H1 (cell line): ENCODE measurements around the gene UROS. TPM values are rescaled to one million over a fixed set of nuclear protein-coding genes. Genes with fewer than 3 reads are reported as not detected.

ENCODE experiments used
- CTCF ChIA-PET: fragments of 300-600 bp; sonication (Branson Sonifier 250); formaldehyde crosslinking; loops from one replicate; lab custom pipeline; 2021; ENCODE audit not compliant: partially characterized antibody; lab: Charles Lee
- POLR2A ChIA-PET: fragments of 300-600 bp; sonication (Branson Sonifier 250); formaldehyde crosslinking; loops from one replicate; lab custom pipeline; 2021; ENCODE audit warnings: inconsistent platforms; ENCODE audit not compliant: partially characterized antibody; lab: Charles Lee
- DNase-seq, 2 experiments: peaks; one replicate each; pipeline versions ENCODE4 v3.0.0 to v3.0.0-alpha.2; 2010 to 2022; ENCODE audit warnings: low spot score in 2 of 2, low read depth in 1 of 2, mixed read lengths in 1 of 2
- FAIRE-seq: peaks from 2 replicates; lab custom pipeline; 2011; peaks lifted over from hg19 to GRCh38; lab: Jason Lieb, UNC
- H2AFZ ChIP-seq: 2 replicates; pipeline ENCODE4 v1.8.1; 2012; ENCODE audit warnings: low read length, inconsistent platforms
- H2AK5ac ChIP-seq: 2 replicates; pipeline ENCODE4 v1.6.1; 2013; ENCODE audit warnings: low read depth, low read length
- H2BK120ac ChIP-seq: replicated peaks from 2 replicates; pipeline ENCODE3; 2013; ENCODE audit warnings: low read depth, low read length, inconsistent platforms
- H2BK12ac ChIP-seq: 2 replicates; pipeline ENCODE4 v1.6.1; 2013; ENCODE audit warnings: low read depth, low read length
- H2BK15ac ChIP-seq: 2 replicates; pipeline ENCODE4 v1.6.1; 2013; ENCODE audit warnings: low read length
- H2BK20ac ChIP-seq: 2 replicates; pipeline ENCODE4 v1.6.1; 2013; ENCODE audit warnings: low read length
- H2BK5ac ChIP-seq: 2 replicates; pipeline ENCODE4 v1.6.1; 2013; ENCODE audit warnings: low read depth, low read length
- H3K14ac ChIP-seq: 2 replicates; pipeline ENCODE4 v1.6.1; 2013; ENCODE audit warnings: inconsistent platforms; ENCODE audit not compliant: insufficient read length
- H3K18ac ChIP-seq: 2 replicates; pipeline ENCODE4 v1.6.1; 2013; ENCODE audit warnings: low read length; ENCODE audit errors: extremely low read depth
- H3K23ac ChIP-seq: 2 replicates; pipeline ENCODE4 v1.6.1; 2013; ENCODE audit warnings: inconsistent platforms; ENCODE audit not compliant: insufficient read length
- H3K23me2 ChIP-seq: 2 replicates; pipeline ENCODE4 v1.6.1; 2013; ENCODE audit warnings: low read depth, low read length
- H3K27ac ChIP-seq: 2 replicates; pipeline ENCODE4 v1.6.1; 2011; ENCODE audit warnings: low read depth, low read length, inconsistent platforms
- H3K27me3 ChIP-seq, 4 experiments: replicated peaks in 1 of 4; 1 replicate in 1 of 4; 2 replicates in 3 of 4; pipeline versions ENCODE4 v1.6.1 to v1.8.1; 2011 to 2013; ENCODE audit warnings: low read length in 3 of 4, mild to moderate bottlenecking in 3 of 4, inconsistent platforms in 2 of 4, mixed read lengths in 2 of 4, moderate library complexity in 1 of 4; ENCODE audit not compliant: control insufficient read depth in 3 of 4, insufficient read depth in 3 of 4; ENCODE audit errors: extremely low read depth in 1 of 4
- H3K36me3 ChIP-seq, 4 experiments: 2 replicates each; pipeline versions ENCODE4 v1.6.1 to v1.8.1; 2011 to 2013; ENCODE audit warnings: mild to moderate bottlenecking in 4 of 4, low read length in 3 of 4, moderate library complexity in 2 of 4, control low read depth in 1 of 4, inconsistent platforms in 1 of 4; ENCODE audit not compliant: insufficient read depth in 4 of 4, control insufficient read depth in 2 of 4
- H3K4ac ChIP-seq: replicated peaks from 2 replicates; pipeline ENCODE3; 2013; ENCODE audit warnings: low read length, low read depth, mixed read lengths, inconsistent platforms; ENCODE audit not compliant: insufficient read length
- H3K4me1 ChIP-seq, 4 experiments: replicated peaks in 1 of 4; 1 replicate in 1 of 4; 2 replicates in 3 of 4; pipeline versions ENCODE4 v1.6.1 to v1.8.1; 2011 to 2013; ENCODE audit warnings: low read length in 3 of 4, inconsistent platforms in 2 of 4, mixed read lengths in 1 of 4; ENCODE audit not compliant: insufficient read depth in 4 of 4, control insufficient read depth in 3 of 4
- H3K4me2 ChIP-seq, 2 experiments: 2 replicates each; pipeline versions ENCODE4 v1.6.1 to v1.8.1; 2011 to 2013; ENCODE audit warnings: low read depth in 2 of 2, low read length in 2 of 2, control low read depth in 1 of 2, inconsistent platforms in 1 of 2, mild to moderate bottlenecking in 1 of 2; ENCODE audit not compliant: insufficient read depth in 1 of 2
- H3K4me3 ChIP-seq, 4 experiments: fragments of 200-600, 300-600 bp in 1 of 4; sonication (generic), shearing (Covaris generic), sonication (Bioruptor Twin) in 1 of 4; 2 replicates each; pipeline versions ENCODE4 v1.5.1 to v1.8.1; 2011 to 2016; ENCODE audit warnings: low read length in 4 of 4, low read depth in 3 of 4, control low read depth in 2 of 4, inconsistent platforms in 2 of 4, mild to moderate bottlenecking in 2 of 4, mixed read lengths in 1 of 4, moderate library complexity in 1 of 4; ENCODE audit not compliant: insufficient read depth in 2 of 4; ENCODE audit errors: extremely low read depth in 1 of 4
- H3K56ac ChIP-seq: replicated peaks from 2 replicates; pipeline ENCODE3; 2013; ENCODE audit warnings: low read depth, mild to moderate bottlenecking, mixed read lengths, low read length, inconsistent platforms; ENCODE audit not compliant: insufficient read length
- H3K79me1 ChIP-seq: 2 replicates; pipeline ENCODE4 v1.6.1; 2013; ENCODE audit warnings: low read depth, low read length, control low read depth
- H3K79me2 ChIP-seq, 2 experiments: 2 replicates each; pipeline versions ENCODE4 v1.6.1 to v1.8.1; 2012 to 2013; ENCODE audit warnings: low read length in 2 of 2, mild to moderate bottlenecking in 2 of 2, inconsistent platforms in 1 of 2; ENCODE audit not compliant: insufficient read depth in 2 of 2, control insufficient read depth in 1 of 2
- H3K9ac ChIP-seq, 4 experiments: replicated peaks in 1 of 4; 1 replicate in 1 of 4; 2 replicates in 3 of 4; pipeline versions ENCODE4 v1.6.1 to v1.8.1; 2011 to 2013; ENCODE audit warnings: low read depth in 3 of 4, low read length in 3 of 4, control low read depth in 2 of 4, mild to moderate bottlenecking in 2 of 4, moderate library complexity in 2 of 4, inconsistent platforms in 1 of 4; ENCODE audit errors: extremely low read depth in 1 of 4
- H3K9me3 ChIP-seq, 2 experiments: 2 replicates each; pipeline versions ENCODE4 v1.6.1 to v1.8.1; 2012 to 2013; ENCODE audit warnings: mild to moderate bottlenecking in 2 of 2, moderate library complexity in 2 of 2, control low read depth in 1 of 2, inconsistent platforms in 1 of 2, low read depth in 1 of 2, low read length in 1 of 2, mixed read lengths in 1 of 2; ENCODE audit not compliant: insufficient read depth in 2 of 2
- H4K20me1 ChIP-seq, 2 experiments: replicated peaks in 1 of 2; 2 replicates each; pipeline versions ENCODE3 to v1.8.1; 2011 to 2013; ENCODE audit warnings: inconsistent platforms in 2 of 2, low read length in 2 of 2, mild to moderate bottlenecking in 1 of 2; ENCODE audit not compliant: insufficient read depth in 2 of 2, control insufficient read depth in 1 of 2
- H4K5ac ChIP-seq: 2 replicates; pipeline ENCODE4 v1.6.1; 2013; ENCODE audit warnings: low read length, low read depth, mixed read lengths, inconsistent platforms; ENCODE audit not compliant: insufficient read length
- H4K8ac ChIP-seq: 2 replicates; pipeline ENCODE4 v1.8.0; 2013; ENCODE audit warnings: mild to moderate bottlenecking, moderate library complexity, low read length, inconsistent platforms; ENCODE audit not compliant: insufficient read depth; ENCODE audit errors: extremely low read depth
- H4K91ac ChIP-seq: replicated peaks from 2 replicates; pipeline ENCODE3; 2013; ENCODE audit warnings: low read length, mixed read lengths, inconsistent platforms; ENCODE audit not compliant: insufficient read length
- ATF3 ChIP-seq: IDR thresholded peaks from 2 replicates; pipeline ENCODE4 v1.6.1; 2011; ENCODE audit warnings: low read depth, mild to moderate bottlenecking, low read length; ENCODE audit not compliant: insufficient read depth
- EP300 ChIP-seq, 2 experiments: IDR thresholded peaks; 1 replicate in 1 of 2; 2 replicates in 1 of 2; pipeline ENCODE4 v1.6.1; 2011 to 2012; ENCODE audit warnings: low read depth in 2 of 2, low read length in 2 of 2, mild to moderate bottlenecking in 2 of 2, borderline replicate concordance in 1 of 2, inconsistent platforms in 1 of 2, moderate library complexity in 1 of 2
- GABPA ChIP-seq: IDR thresholded peaks from 2 replicates; pipeline ENCODE4 v1.6.1; 2011; ENCODE audit warnings: mild to moderate bottlenecking, low read length, moderate library complexity, borderline replicate concordance; ENCODE audit not compliant: insufficient read depth
- JUND ChIP-seq: IDR thresholded peaks from 2 replicates; pipeline ENCODE4 v1.6.1; 2011; ENCODE audit warnings: mild to moderate bottlenecking, improper control_type of control experiment, low read length
- NRF1 ChIP-seq: IDR thresholded peaks from 2 replicates; pipeline ENCODE4 v1.6.1; 2011; ENCODE audit warnings: mild to moderate bottlenecking, low read depth, low read length, improper control_type of control experiment
- POLR2A ChIP-seq, 2 experiments: IDR thresholded peaks; 1 replicate in 1 of 2; 2 replicates in 1 of 2; pipeline ENCODE4 v1.6.1; 2011; ENCODE audit warnings: low read depth in 2 of 2, low read length in 2 of 2, mild to moderate bottlenecking in 2 of 2; ENCODE audit errors: control extremely low read depth in 1 of 2
- POLR2AphosphoS5 ChIP-seq: IDR thresholded peaks from 2 replicates; pipeline ENCODE4 v1.6.1; 2011; ENCODE audit warnings: low read depth, low read length
- SP4 ChIP-seq: IDR thresholded peaks from 2 replicates; pipeline ENCODE4 v1.6.1; 2012; ENCODE audit warnings: low read length, inconsistent platforms
- SRF ChIP-seq: IDR thresholded peaks from 2 replicates; pipeline ENCODE4 v1.6.1; 2011; ENCODE audit warnings: mild to moderate bottlenecking, low read depth, low read length, moderate library complexity
- WGBS, 2 experiments: shearing (Covaris generic) in 1 of 2; methylation state at CpG; one replicate each; pipeline versions ENCODE4 v1.1.6 to v1.1.7; 2013 to 2015; ENCODE audit warnings: low lambda C conversion rate in 2 of 2, mixed read lengths in 2 of 2, inconsistent platforms in 1 of 2, low coverage in 1 of 2, missing lambda C conversion rate in 1 of 2; ENCODE audit not compliant: insufficient replicate concordance in 2 of 2, insufficient coverage in 1 of 2, insufficient read length in 1 of 2; ENCODE audit errors: extremely low coverage in 1 of 2, missing lambda C conversion rate in 1 of 2; 5-methylcytosine and 5-hydroxymethylcytosine counted together
- polyA plus RNA-seq, 7 experiments: library from polyadenylated mRNA; depleted of rRNA in 3 of 7; stranded (reverse) in 5 of 7; unstranded in 2 of 7; fragments of >200 nt in 5 of 7; fragments of 200-250 nt in 2 of 7; gene quantifications; 1 replicate in 5 of 7; 2 replicates in 1 of 7; 4 replicates in 1 of 7; pipeline versions ENCODE4 v1.2.1 to v1.2.3, GENCODE V29; 2011 to 2013; ENCODE audit warnings: missing spikeins in 2 of 7, mixed read lengths in 2 of 7
- total RNA-seq: library from RNA; stranded (reverse); fragmentation: NEBNext Ultra II Directional; extraction: Animal tissue kit (Norgen Biotek cat#: 25700); gene quantifications from 2 replicates; pipeline ENCODE4 v1.2.1, GENCODE V29; 2021
- TF ChIP-seq, protein P1 (sequence below), 3 experiments: IDR thresholded peaks; 1 replicate in 2 of 3; 2 replicates in 1 of 3; pipeline versions ENCODE4 v1.5.1 to v1.6.1; 2011; ENCODE audit warnings: low read length in 3 of 3, mild to moderate bottlenecking in 3 of 3, inconsistent platforms in 2 of 3, low read depth in 1 of 3, moderate library complexity in 1 of 3; ENCODE audit not compliant: insufficient read depth in 1 of 3; ENCODE audit errors: control extremely low read depth in 1 of 3

Gene UROS
- total and polyA plus RNA-seq, 2 of the 8 experiments (the other 6 are each of a cell fraction or from before 2014, with no cell fraction given), result 45.6 to 58.0 TPM

DNA sequence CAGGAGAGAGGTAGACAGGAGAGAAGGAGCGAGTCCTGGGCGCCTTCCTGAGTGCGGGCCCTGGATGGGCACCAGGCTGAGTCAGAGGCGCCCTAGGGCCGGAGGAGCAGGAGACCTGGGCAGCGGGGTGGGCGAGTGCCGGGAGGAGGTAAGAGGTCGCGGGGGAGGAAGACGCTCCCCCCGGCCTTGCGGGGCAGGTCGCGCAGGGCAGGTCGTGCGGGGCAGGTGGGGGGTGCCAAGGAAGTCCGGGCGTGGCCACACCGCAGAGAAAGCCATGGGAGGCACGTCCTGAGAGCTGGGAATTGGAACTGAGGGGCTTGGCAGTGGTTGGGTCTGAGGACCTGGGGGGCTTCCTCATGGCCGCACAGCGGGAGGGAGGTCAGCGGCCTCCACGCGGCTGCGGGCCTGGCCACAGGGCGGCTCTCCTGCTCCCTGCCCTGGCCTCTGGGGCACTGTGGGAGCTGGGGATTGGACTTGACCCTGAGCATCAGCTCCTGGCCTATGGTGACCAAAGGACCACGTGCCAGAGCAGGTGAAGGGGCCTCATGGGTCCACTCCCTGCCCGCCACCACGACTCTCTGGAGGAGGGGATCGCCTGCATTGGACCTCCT, 48.4 kb downstream of the UROS start:
- Histone ChIP-seq H2AK5ac (no peak overlapping the region), H3K36me3 (no peaks in the 10 kb centered on the region), H3K23me2 (no peaks in the 10 kb centered on the region), H3K9ac (no peak overlapping the region), H3K9me3 (no peaks in the 10 kb centered on the region), H3K23ac (no peak overlapping the region), H3K4me1 (no peaks in the 10 kb centered on the region), H2BK120ac (no peak overlapping the region), H2BK20ac (no peak overlapping the region), H4K5ac (no peak overlapping the region), H3K4me2 (no peak overlapping the region), H3K79me2 (no peaks in the 10 kb centered on the region), H4K20me1 (no peaks in the 10 kb centered on the region), H2AFZ (no peak overlapping the region), H3K79me1 (no peaks in the 10 kb centered on the region), H3K4me3 (no peak overlapping the region), H2BK5ac (no peak overlapping the region), H3K27ac (no peak overlapping the region), H4K8ac (peak overlapping the region; percentile 16; the same call in 1 of the 2 replicates), H3K56ac (no peak overlapping the region), H3K27me3 (no peaks in the 10 kb centered on the region), H4K91ac (no peak overlapping the region), H3K4ac (no peak overlapping the region), H3K18ac (no peak overlapping the region), H2BK12ac (no peak overlapping the region), H3K14ac (no peak overlapping the region), H2BK15ac (no peak overlapping the region)
- 94% methylated on average over 30 of the region's 32 CpGs; no CpG with 5 or more reads in 1 of the 2 experiments for WGBS, 2 experiments
- DNase-seq (no peak), FAIRE-seq (no peak)
- ChIA-PET CTCF (interaction anchor here (1.0 kb wide), 1 partner anchor 10 kb away, joined by 3 read pairs; no protein-coding TSS in a partner anchor), POLR2A (no interaction called here)
- TF ChIP-seq EP300 (IDR thresholded peaks at IDR 0.05; ENCODE audit: borderline replicate concordance in 1 of 2, low read depth in 2 of 2, low read length in 2 of 2) (no peak), ATF3 (no peak), POLR2A (IDR thresholded peaks at IDR 0.05; ENCODE audit: control extremely low read depth in 1 of 2, low read depth in 2 of 2, low read length in 2 of 2) (no peak), POLR2AphosphoS5 (no peak), SP4 (no peak), GABPA (no peak), SRF (no peak), NRF1 (no peak), JUND (no peak)
- TF ChIP-seq, protein P1, sequence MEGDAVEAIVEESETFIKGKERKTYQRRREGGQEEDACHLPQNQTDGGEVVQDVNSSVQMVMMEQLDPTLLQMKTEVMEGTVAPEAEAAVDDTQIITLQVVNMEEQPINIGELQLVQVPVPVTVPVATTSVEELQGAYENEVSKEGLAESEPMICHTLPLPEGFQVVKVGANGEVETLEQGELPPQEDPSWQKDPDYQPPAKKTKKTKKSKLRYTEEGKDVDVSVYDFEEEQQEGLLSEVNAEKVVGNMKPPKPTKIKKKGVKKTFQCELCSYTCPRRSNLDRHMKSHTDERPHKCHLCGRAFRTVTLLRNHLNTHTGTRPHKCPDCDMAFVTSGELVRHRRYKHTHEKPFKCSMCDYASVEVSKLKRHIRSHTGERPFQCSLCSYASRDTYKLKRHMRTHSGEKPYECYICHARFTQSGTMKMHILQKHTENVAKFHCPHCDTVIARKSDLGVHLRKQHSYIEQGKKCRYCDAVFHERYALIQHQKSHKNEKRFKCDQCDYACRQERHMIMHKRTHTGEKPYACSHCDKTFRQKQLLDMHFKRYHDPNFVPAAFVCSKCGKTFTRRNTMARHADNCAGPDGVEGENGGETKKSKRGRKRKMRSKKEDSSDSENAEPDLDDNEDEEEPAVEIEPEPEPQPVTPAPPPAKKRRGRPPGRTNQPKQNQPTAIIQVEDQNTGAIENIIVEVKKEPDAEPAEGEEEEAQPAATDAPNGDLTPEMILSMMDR (IDR thresholded peaks at IDR 0.05; ENCODE audit: control extremely low read depth in 1 of 3, insufficient read depth in 1 of 3, low read depth in 1 of 3, low read length in 3 of 3), result no peak
